Thymus (tissue), 11 donors: ENCODE results near the gene STH. TPM values are rescaled to one million over a fixed set of nuclear protein-coding genes. Genes with fewer than 3 reads are reported as not detected.

Experiments used
- DNase-seq, 9 donors: peaks; one replicate each; pipeline ENCODE4 v3.0.0-alpha.2; 2013; ENCODE audit warnings: low spot score in 9 of 9, low read depth in 6 of 9, missing footprints in 1 of 9
- H3K27ac ChIP-seq, 2 donors: one replicate each; pipeline ENCODE4 v1.5.1; 2013; ENCODE audit warnings: control low read depth in 1 of 2, low read depth in 1 of 2, low read length in 1 of 2, mild to moderate bottlenecking in 1 of 2, moderate library complexity in 1 of 2
- H3K27me3 ChIP-seq, 2 donors: one replicate each; pipeline ENCODE4 v1.5.1; 2013; ENCODE audit warnings: low read length in 1 of 2; ENCODE audit not compliant: control insufficient read depth in 2 of 2, insufficient read depth in 1 of 2
- H3K36me3 ChIP-seq, 2 donors: one replicate each; pipeline ENCODE4 v1.5.1; 2013; ENCODE audit warnings: low read length in 1 of 2, mild to moderate bottlenecking in 1 of 2, moderate library complexity in 1 of 2; ENCODE audit not compliant: control insufficient read depth in 2 of 2, insufficient read depth in 2 of 2
- H3K4me1 ChIP-seq, 2 donors: one replicate each; pipeline ENCODE4 v1.5.1; 2013; ENCODE audit warnings: low read length in 2 of 2; ENCODE audit not compliant: control insufficient read depth in 2 of 2, insufficient read depth in 2 of 2
- H3K4me3 ChIP-seq, 2 donors: one replicate each; pipeline ENCODE4 v1.5.1; 2013; ENCODE audit warnings: low read length in 2 of 2, control low read depth in 1 of 2, mild to moderate bottlenecking in 1 of 2
- H3K9me3 ChIP-seq, 2 donors: one replicate each; pipeline ENCODE4 v1.5.1; 2013; ENCODE audit warnings: low read length in 1 of 2, mild to moderate bottlenecking in 1 of 2; ENCODE audit not compliant: control insufficient read depth in 2 of 2, insufficient read depth in 1 of 2
- WGBS: extraction: QIAGEN DNeasy Blood & Tissue Kit; methylation state at CpG from one replicate; pipeline ENCODE4 v1.1.7; 2013; 5-methylcytosine and 5-hydroxymethylcytosine counted together
- polyA plus RNA-seq: library from polyadenylated mRNA; stranded (reverse); fragments of 200-250 nt; gene quantifications from one replicate; pipeline ENCODE4 v1.2.3, GENCODE V29; 2013
- total RNA-seq: library from RNA; stranded (reverse); fragments of 120-200 nt; gene quantifications from one replicate; pipeline ENCODE4 v1.2.4, GENCODE V29; 2013
- donor health status: healthy.

The STH gene
- total and polyA plus RNA-seq, 2 donors: not detected

- 95% methylated on average over 3 of the region's 3 CpGs for WGBS
- peaks cover 0 to 22% of the 10 kb centered on the region in 2 donors for H3K27me3 ChIP-seq
- H3K36me3 ChIP-seq: no peaks in the 10 kb centered on the region
- H3K4me3 ChIP-seq: no peak overlapping the region
- H3K9me3 ChIP-seq: no peaks in the 10 kb centered on the region
- H3K4me1 ChIP-seq: peaks cover 0 to 3% of the 10 kb centered on the region in 2 donors
- H3K27ac ChIP-seq: no peak overlapping the region
- no peak for DNase-seq
Measured at GRCh38 chr17:45972531-45972930, 26.5 kb upstream of the STH start.

GRCh38 chr17:45973099-45973780 is 25.8 kb upstream of the STH start:
- H3K4me3 ChIP-seq: no peak overlapping the region
- DNase-seq: no peak
- H3K27me3 ChIP-seq: peaks cover 0 to 22% of the 10 kb centered on the region in 2 donors
- no peaks in the 10 kb centered on the region for H3K36me3 ChIP-seq
- WGBS: 93% methylated on average over 12 of the region's 12 CpGs
- peaks cover 0 to 3% of the 10 kb centered on the region in 2 donors for H3K4me1 ChIP-seq
- H3K27ac ChIP-seq: no peak overlapping the region
- H3K9me3 ChIP-seq: no peaks in the 10 kb centered on the region

DNA sequence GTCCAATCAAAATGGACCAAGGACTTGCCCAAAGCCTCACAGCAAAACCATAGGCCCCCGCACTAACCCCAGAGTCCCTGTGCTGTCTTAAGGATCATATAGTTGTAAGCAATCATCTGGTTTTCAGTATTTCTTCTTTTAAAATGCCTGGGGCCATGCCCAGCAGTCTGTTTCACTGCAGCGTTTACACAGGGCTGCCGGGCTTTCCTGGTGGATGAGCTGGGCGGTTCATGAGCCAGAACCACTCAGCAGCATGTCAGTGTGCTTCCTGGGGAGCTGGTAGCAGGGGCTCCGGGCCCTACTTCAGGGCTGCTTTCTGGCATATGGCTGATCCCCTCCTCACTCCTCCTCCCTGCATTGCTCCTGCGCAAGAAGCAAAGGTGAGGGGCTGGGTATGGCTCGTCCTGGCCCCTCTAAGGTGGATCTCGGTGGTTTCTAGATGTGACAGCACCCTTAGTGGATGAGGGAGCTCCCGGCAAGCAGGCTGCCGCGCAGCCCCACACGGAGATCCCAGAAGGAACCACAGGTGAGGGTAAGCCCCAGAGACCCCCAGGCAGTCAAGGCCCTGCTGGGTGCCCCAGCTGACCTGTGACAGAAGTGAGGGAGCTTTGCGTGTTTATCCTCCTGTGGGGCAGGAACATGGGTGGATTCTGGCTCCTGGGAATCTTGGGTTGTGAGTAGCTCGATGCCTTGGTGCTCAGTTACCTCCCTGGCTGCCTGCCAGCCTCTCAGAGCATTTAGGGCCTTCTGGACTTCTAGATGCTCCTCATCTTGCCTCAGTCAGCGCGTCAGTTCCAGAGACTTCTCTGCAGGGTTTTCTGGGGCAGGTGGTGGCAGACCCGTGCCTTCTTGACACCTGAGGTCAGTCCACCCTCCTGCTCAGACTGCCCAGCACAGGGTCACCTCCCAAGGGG is 24.8 kb upstream of the STH start:
- no peak for DNase-seq
- 94% methylated on average over 17 of the region's 17 CpGs for WGBS
- Histone ChIP-seq H3K4me1 (peaks cover 0 to 3% of the 10 kb centered on the region in 2 donors), H3K27ac (no peak overlapping the region), H3K4me3 (no peak overlapping the region), H3K9me3 (no peaks in the 10 kb centered on the region), H3K27me3 (peaks cover 0 to 22% of the 10 kb centered on the region in 2 donors), H3K36me3 (no peaks in the 10 kb centered on the region)

DNA sequence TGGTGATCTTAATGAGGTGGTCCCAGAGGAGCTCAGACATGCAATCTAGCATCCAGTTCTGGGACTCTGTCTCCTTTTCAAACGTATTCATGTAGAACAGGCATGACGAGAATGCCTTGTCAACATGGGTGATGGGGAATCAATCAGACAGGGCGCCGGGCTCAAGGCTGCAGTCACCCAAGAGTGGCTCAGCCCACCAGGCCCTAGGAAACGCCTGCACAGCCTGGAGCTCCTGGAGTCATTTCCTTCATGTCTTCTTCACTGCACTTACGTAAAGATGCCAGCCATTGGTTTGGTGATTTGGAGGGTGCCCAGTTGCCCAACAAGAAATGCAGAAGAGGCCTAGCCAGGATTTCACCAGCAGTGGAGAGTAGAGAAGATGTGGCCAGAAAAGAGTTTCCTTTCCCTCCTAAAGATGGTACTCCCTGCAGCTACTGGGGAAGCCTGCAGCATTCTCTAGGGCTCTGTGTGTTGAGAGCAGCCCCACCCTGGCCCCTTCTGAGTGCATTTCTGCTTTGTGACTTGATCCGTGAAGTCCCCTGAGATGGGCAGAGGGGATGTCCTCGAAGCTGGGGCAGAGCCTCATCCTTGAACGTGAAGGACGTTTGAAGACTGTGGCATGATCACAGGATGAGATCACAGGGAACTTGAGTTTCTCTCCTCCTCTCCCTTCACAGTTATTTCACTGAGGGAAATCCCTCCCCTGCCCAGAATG is 24.0 kb upstream of the STH start:
- no peak for DNase-seq
- Histone ChIP-seq H3K4me3 (no peak overlapping the region), H3K27me3 (peaks cover 0 to 22% of the 10 kb centered on the region in 2 donors), H3K36me3 (no peaks in the 10 kb centered on the region), H3K4me1 (peaks cover 0 to 3% of the 10 kb centered on the region in 2 donors), H3K27ac (no peak overlapping the region), H3K9me3 (no peaks in the 10 kb centered on the region)
- WGBS: 91% methylated on average over 10 of the region's 10 CpGs

DNA sequence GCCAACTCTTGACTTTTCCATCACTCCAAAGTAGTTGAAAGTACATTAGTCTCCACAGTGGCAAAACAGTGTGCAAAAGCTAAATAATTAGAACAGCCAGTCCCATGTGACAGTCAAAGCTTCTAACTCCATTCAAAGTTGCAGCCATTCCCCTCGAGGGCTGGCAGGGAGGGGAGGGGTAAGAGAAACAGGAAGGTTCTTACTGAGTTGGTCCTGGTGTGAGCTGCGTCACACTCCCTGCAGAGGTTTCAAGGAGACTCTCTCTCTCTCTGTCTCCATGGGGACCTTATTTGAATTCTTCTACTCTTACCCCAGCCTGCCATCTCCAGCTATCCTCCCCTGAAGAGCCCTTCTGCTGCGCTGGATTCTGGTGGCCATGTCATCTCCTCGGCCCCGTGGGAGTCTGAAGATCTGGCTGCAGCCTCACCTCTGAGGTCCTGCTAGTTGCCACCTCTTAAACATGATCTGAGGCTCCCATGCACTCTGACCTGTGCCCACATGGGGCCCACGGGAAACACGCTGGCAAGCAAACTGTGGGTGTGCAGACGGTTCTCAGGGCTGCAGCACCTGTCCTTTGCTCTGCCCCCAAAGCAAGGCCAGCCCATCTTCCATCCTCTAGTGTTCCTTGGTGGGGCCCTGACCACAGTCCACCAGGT is 23.3 kb upstream of the STH start:
- 86% methylated on average over 8 of the region's 8 CpGs for WGBS
- peaks cover 0 to 3% of the 10 kb centered on the region in 2 donors for H3K4me1 ChIP-seq
- no peak overlapping the region for H3K27ac ChIP-seq
- no peak overlapping the region for H3K4me3 ChIP-seq
- peaks cover 0 to 18% of the 10 kb centered on the region in 2 donors for H3K27me3 ChIP-seq
- no peaks in the 10 kb centered on the region for H3K36me3 ChIP-seq
- no peak for DNase-seq
- no peaks in the 10 kb centered on the region for H3K9me3 ChIP-seq

- Histone ChIP-seq H3K27ac (no peak overlapping the region), H3K4me3 (no peak overlapping the region), H3K4me1 (peaks cover 0 to 3% of the 10 kb centered on the region in 2 donors), H3K36me3 (no peaks in the 10 kb centered on the region), H3K27me3 (peaks cover 0 to 21% of the 10 kb centered on the region in 2 donors), H3K9me3 (no peaks in the 10 kb centered on the region)
- DNase-seq: no peak
- 98% methylated on average over 2 of the region's 2 CpGs for WGBS
Measured at GRCh38 chr17:45976391-45976754, 22.7 kb upstream of the STH start.

DNA sequence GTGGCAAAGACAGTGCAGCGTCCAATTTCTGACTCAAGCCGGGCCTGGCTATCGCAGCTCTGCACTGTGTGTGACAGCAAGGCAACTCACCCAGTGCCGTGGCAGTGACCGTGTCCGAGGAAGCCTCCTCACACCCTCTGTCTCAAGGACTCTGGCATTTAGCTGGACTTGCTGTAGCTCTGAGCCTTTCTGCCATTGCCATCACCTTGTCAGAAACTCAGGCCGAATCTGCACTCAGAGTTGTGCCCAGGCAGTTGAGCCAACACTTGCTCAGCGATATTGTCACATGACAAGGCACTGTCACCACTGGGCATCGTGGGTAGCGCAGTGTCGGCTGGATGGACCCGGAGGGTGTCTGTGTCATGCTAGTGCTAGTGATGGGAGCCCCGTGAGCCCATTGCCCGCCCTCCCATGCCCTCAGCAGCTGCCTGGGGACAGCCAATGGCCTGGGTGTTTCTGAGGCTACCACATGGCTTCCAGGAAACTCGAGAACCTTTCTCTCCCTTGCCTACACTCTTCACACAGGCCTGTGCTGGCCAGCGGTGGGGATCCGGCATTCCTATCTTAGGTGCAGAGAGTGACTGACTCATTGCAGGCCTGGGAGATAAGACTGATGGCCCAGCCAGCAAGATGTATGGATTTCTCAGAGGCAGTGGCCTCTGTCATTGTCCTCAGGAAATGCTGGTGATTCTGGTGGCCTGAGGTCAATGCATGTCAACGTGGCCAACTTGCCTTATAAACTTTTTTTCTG is 22.1 kb upstream of the STH start:
- Histone ChIP-seq H3K9me3 (no peaks in the 10 kb centered on the region), H3K27ac (no peak overlapping the region), H3K36me3 (no peaks in the 10 kb centered on the region), H3K4me3 (no peak overlapping the region), H3K27me3 (peaks cover 0 to 17% of the 10 kb centered on the region in 2 donors), H3K4me1 (peaks cover 0 to 3% of the 10 kb centered on the region in 2 donors)
- WGBS: 94% methylated on average over 18 of the region's 18 CpGs
- DNase-seq: no peak

DNA sequence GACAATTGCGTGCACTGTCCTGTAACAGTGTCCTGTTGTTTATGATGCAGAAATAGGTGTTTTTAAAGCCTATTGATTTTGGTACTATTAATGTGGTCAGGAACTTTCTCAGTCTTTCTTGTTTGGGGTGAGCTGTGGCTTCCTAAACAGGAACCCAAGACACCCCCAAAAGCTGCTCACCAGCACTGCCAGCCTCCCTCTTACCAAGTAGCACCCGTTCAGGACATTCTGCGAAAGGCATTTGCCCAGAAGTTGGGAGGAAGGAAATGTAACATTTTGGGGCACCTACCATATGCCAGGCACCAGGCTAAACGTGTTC is 21.6 kb upstream of the STH start:
- no peaks in the 10 kb centered on the region for H3K36me3 ChIP-seq
- no peak for DNase-seq
- peaks cover 0 to 3% of the 10 kb centered on the region in 2 donors for H3K4me1 ChIP-seq
- WGBS: 72% methylated on average over 4 of the region's 4 CpGs
- H3K27ac ChIP-seq: no peak overlapping the region
- H3K9me3 ChIP-seq: no peaks in the 10 kb centered on the region
- peaks cover 0 to 13% of the 10 kb centered on the region in 2 donors for H3K27me3 ChIP-seq
- H3K4me3 ChIP-seq: no peak overlapping the region
